Duodenal mucosa (tissue), 2 donors: ENCODE data around the gene TMEM52.

ENCODE experiments used
- H3K27ac ChIP-seq: one replicate; pipeline ENCODE4 v1.7.0; 2013; ENCODE audit warnings: low read depth, low read length
- H3K27me3 ChIP-seq, 2 donors: one replicate each; pipeline ENCODE4 v1.7.0; 2013; ENCODE audit warnings: low read length in 2 of 2, control low read depth in 1 of 2; ENCODE audit not compliant: insufficient read depth in 2 of 2, control insufficient read depth in 1 of 2
- H3K36me3 ChIP-seq, 2 donors: one replicate each; pipeline ENCODE4 v1.7.0; 2013; ENCODE audit warnings: low read length in 2 of 2, control low read depth in 1 of 2; ENCODE audit not compliant: insufficient read depth in 2 of 2, control insufficient read depth in 1 of 2
- H3K4me1 ChIP-seq, 2 donors: one replicate each; pipeline ENCODE4 v1.7.0; 2013; ENCODE audit warnings: low read length in 2 of 2, control low read depth in 1 of 2; ENCODE audit not compliant: insufficient read depth in 2 of 2, control insufficient read depth in 1 of 2
- H3K4me3 ChIP-seq, 2 donors: one replicate each; pipeline ENCODE4 v1.7.0; 2013; ENCODE audit warnings: low read length in 2 of 2, low read depth in 1 of 2
- H3K9ac ChIP-seq, 2 donors: one replicate each; pipeline ENCODE4 v1.7.0; 2013; ENCODE audit warnings: low read length in 2 of 2, low read depth in 1 of 2
- H3K9me3 ChIP-seq, 2 donors: one replicate each; pipeline ENCODE4 v1.7.0; 2013; ENCODE audit warnings: low read length in 2 of 2, control low read depth in 1 of 2; ENCODE audit not compliant: control insufficient read depth in 1 of 2

Gene TMEM52

GRCh38 chr1:1872329-1872994 lies 46.6 kb downstream of the TMEM52 start:
- no peaks in the 10 kb centered on the region for H3K27me3 ChIP-seq
- H3K27ac ChIP-seq, result no peak overlapping the region
- peaks cover 3 to 31% of the 10 kb centered on the region in 2 donors for H3K36me3 ChIP-seq
- no peak overlapping the region for H3K4me3 ChIP-seq
- no peaks in the 10 kb centered on the region for H3K9me3 ChIP-seq
- peaks cover 41 to 52% of the 10 kb centered on the region in 2 donors for H3K4me1 ChIP-seq
- peak overlapping the region in 1 of 2 donors; percentile 32 for H3K9ac ChIP-seq

- Histone ChIP-seq H3K27me3 (no peaks in the 10 kb centered on the region), H3K36me3 (peaks cover 0 to 9% of the 10 kb centered on the region in 2 donors), H3K4me1 (peaks cover 33 to 44% of the 10 kb centered on the region in 2 donors), H3K4me3 (no peak overlapping the region), H3K9me3 (no peaks in the 10 kb centered on the region), H3K27ac (no peak overlapping the region), H3K9ac (no peak overlapping the region)
Observed at GRCh38 chr1:1869469-1869868, 49.6 kb downstream of the TMEM52 start.
